Smooth muscle cell of trachea (primary cell): Measurements from ENCODE around the gene TFRC. TPM values are rescaled to one million over a fixed set of nuclear protein-coding genes. Genes with fewer than 3 reads are reported as not detected.

Experiments
- total RNA-seq: library from RNA; depleted of rRNA; stranded (reverse); fragments of >200 nt; gene quantifications from 2 replicates; pipeline ENCODE4 v1.2.1, GENCODE V29; 2014

The TFRC gene
- 149 and 164 TPM in 2 replicates for total RNA-seq

GRCh38 chr3:196081834-196082618, at the start of gene TFRC:
Gene TFRC (minus strand): TSS chr3:196082090. CDS start chr3:196077099, 4,991 bp downstream.

Other genes with a start within 250 kb of the TFRC start
- gene TNK2, start 173.5 kb downstream of the TFRC start, total RNA-seq = 7.6 and 10.9 TPM in 2 replicates
- gene ZDHHC19, start 129.3 kb upstream of the TFRC start, total RNA-seq = not detected in 2 replicates
- gene SLC51A, start 134.4 kb upstream of the TFRC start, total RNA-seq = not detected in 2 replicates
- gene PCYT1A, start 205.6 kb upstream of the TFRC start, total RNA-seq = 90.5 and 104 TPM in 2 replicates
- 6.9 and 8.1 TPM in 2 replicates for gene DYNLT2B, start 236.2 kb upstream of the TFRC start, total RNA-seq